Mesothelial cell of epicardium (in vitro differentiated cells): Measurements from ENCODE around the gene PRDX3. TPM values are rescaled to one million over a fixed set of nuclear protein-coding genes. Genes with fewer than 3 reads are reported as not detected.

Experiments used
- DNase-seq, 2 experiments: peaks; one replicate each; pipeline ENCODE4 v3.0.0; 2021; ENCODE audit warnings: low spot score in 2 of 2; ENCODE audit not compliant: unreplicated experiment in 2 of 2
- H3K27ac Mint-ChIP-seq: 2 replicates; pipeline ENCODE4 v1.8.0; 2021; ENCODE audit warnings: mixed read lengths
- H3K27me3 Mint-ChIP-seq: 2 replicates; pipeline ENCODE4 v1.8.0; 2021; ENCODE audit warnings: low read depth, mixed read lengths
- H3K36me3 Mint-ChIP-seq: 2 replicates; pipeline ENCODE4 v1.8.0; 2021; ENCODE audit warnings: mixed read lengths
- H3K4me1 Mint-ChIP-seq: 2 replicates; pipeline ENCODE4 v1.8.0; 2021; ENCODE audit warnings: mixed read lengths
- H3K4me3 Mint-ChIP-seq: 2 replicates; pipeline ENCODE4 v1.8.0; 2021; ENCODE audit warnings: mild to moderate bottlenecking, moderate library complexity, mixed read lengths
- H3K9me3 Mint-ChIP-seq: 2 replicates; pipeline ENCODE4 v1.8.0; 2021; ENCODE audit warnings: mixed read lengths
- CTCF ChIP-seq: fragments of 200-600 bp; sonication (generic); IDR thresholded peaks from one replicate; pipeline ENCODE4 v1.5.0; 2021; ENCODE audit warnings: antibody characterized with exemption; ENCODE audit not compliant: unreplicated experiment
- total RNA-seq: library from RNA; stranded (reverse); gene quantifications from 3 replicates; pipeline ENCODE4 v1.2.1, GENCODE V29; 2021

Gene PRDX3
- total RNA-seq, 1 donor from 2014 or later: 85.7 TPM

GRCh38 chr10:119205894-119206602 is 27.4 kb upstream of the PRDX3 start:
- no peak for TF ChIP-seq CTCF
- Mint-ChIP-seq H3K27ac (peak overlapping the region; percentile 95), H3K4me3 (peak overlapping the region; percentile 76), H3K27me3 (peaks cover 16% of the 10 kb centered on the region), H3K4me1 (peaks cover 33% of the 10 kb centered on the region), H3K36me3 (no peaks in the 10 kb centered on the region), H3K9me3 (no peaks in the 10 kb centered on the region)
- DNase-seq: peak in 1 of 2 experiments; percentile 42

GRCh38 chr10:119203006-119203405 is 24.4 kb upstream of the PRDX3 start:
- DNase-seq: no peak
- H3K27me3 Mint-ChIP-seq: peaks cover 17% of the 10 kb centered on the region

GRCh38 chr10:119201233-119201632 is 22.6 kb upstream of the PRDX3 start:
- Mint-ChIP-seq H3K9me3 (no peaks in the 10 kb centered on the region), H3K27me3 (peaks cover 19% of the 10 kb centered on the region), H3K4me3 (no peak overlapping the region), H3K36me3 (no peaks in the 10 kb centered on the region), H3K27ac (no peak overlapping the region), H3K4me1 (peaks cover 4% of the 10 kb centered on the region)
- DNase-seq: no peak
- no peak for TF ChIP-seq CTCF

More at GRCh38 chr10:119203006-119203405, 24.4 kb upstream of the PRDX3 start:
- Mint-ChIP-seq H3K9me3 (no peaks in the 10 kb centered on the region), H3K36me3 (no peaks in the 10 kb centered on the region), H3K4me3 (no peak overlapping the region), H3K27ac (peak overlapping the region; percentile 18), H3K4me1 (peaks cover 8% of the 10 kb centered on the region)
- no peak for TF ChIP-seq CTCF

- peak; percentile 38 to 60 for DNase-seq
- Mint-ChIP-seq H3K27ac (no peak overlapping the region), H3K4me3 (no peak overlapping the region), H3K36me3 (no peaks in the 10 kb centered on the region), H3K4me1 (peaks cover 2% of the 10 kb centered on the region), H3K9me3 (no peaks in the 10 kb centered on the region), H3K27me3 (peaks cover 17% of the 10 kb centered on the region)
- TF ChIP-seq CTCF: peak; percentile 20
These were observed 20.8 kb upstream of the PRDX3 start for GRCh38 chr10:119199231-119199992.

- Mint-ChIP-seq H3K36me3 (no peaks in the 10 kb centered on the region), H3K9me3 (no peaks in the 10 kb centered on the region), H3K4me1 (peaks cover 2% of the 10 kb centered on the region), H3K4me3 (no peak overlapping the region), H3K27ac (no peak overlapping the region), H3K27me3 (peaks cover 17% of the 10 kb centered on the region)
- TF ChIP-seq CTCF: peak; percentile 21
- no peak for DNase-seq
These were observed 19.8 kb upstream of the PRDX3 start for GRCh38 chr10:119198438-119198837.
